Stimulated activated CD4-positive, alpha-beta T cell treated with anti-CD3 and anti-CD28 coated beads, Interleukin-15, amount 100 ng/mL, for 48 hours (primary cell): Measurements from ENCODE around the gene BCAN.
A peak's percentile ranks its signal among the peaks of the same experiment; 100 is the strongest.
"Not testable (repeated sequence)": the region's sequence is repeated elsewhere in the genome, so short reads cannot be mapped to it uniquely, and the experiment has no call there.

Experiments used
- DNase-seq, 2 donors: peaks; one replicate each; pipeline ENCODE4 v3.0.0-alpha.2; 2020; ENCODE audit warnings: low read depth in 2 of 2

The BCAN gene

DNA sequence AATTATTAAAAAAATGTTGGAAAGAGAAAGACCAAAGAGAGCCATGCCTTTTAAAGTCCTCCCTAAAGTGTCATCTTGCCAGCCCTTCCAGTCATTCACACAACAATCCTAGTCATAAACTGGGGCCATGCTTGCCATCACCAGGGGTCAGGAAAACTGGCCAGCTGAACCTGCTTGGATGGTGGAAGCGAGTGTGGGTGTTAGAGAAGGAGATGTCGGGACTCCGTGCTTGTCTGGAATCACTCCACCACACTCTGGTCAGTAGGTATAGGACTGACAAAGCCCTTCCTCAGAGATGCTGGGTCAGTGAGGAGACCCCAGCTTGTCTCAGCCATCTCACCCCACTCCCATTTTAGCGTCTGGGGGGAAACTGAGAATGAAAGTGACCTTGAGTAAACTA, 26.0 kb upstream of the BCAN start:
- DNase-seq = no peak

DNA sequence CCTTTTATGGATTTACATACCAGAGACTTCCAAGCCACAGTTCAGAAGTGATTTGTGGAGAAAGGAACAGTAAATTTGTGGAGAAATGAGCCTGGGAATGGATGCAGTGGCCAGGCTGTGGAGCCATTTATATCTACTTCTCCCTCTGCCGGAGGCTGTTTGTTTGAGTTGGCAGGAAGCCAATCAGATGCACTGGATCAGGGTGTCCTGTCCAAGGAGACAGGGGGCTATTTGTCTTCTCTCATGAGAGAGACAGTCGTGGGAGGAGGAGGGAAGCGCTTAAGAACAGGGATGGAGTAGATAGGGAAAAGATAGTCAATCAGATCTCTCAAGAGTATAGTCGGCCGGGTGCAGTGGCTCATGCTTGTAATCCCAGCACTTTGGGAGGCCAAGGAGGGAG, 25.5 kb upstream of the BCAN start:
- DNase-seq = no peak

DNA sequence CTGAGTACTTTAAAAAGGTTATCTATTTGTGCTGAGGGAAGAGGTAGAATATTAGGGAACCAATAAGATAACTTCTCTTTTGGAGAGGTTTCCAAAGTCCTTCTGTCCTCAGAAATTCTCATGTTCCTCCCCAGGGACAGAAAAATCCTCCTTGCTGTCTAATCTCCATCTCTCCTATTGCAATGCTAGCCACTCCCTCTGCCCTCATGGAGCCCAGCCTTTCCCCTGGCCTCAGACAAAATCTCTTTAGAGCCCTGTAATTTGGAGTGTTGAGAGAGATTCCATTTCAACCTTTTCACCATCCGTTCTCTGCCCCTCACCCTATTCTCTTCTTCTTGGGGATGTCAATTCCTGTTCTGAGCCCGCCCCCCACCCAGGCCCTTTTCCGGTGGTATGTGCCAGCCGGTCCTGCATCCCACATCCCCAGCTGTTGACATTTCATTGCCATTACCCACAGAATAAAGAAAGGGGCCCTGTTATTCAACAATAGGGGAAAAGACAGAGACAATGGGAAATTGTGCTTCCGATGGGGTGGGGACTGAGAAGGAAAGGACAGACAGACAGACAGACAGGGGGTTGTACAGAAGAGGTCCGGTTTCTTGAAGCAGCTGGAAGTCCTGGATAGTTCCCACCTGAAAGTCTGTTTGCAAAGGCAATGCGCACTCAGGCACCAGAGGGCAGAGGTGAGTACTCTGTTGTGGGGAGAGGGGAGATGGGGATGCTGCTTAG, 22.9 kb upstream of the BCAN start, which contains the start of gene HAPLN2:
Gene HAPLN2, plus strand, starts transcription at position 563 of the 729 bp plus-strand sequence. CDS start 4,076 bp downstream, outside the sequence.
- DNase-seq = no peak

DNA sequence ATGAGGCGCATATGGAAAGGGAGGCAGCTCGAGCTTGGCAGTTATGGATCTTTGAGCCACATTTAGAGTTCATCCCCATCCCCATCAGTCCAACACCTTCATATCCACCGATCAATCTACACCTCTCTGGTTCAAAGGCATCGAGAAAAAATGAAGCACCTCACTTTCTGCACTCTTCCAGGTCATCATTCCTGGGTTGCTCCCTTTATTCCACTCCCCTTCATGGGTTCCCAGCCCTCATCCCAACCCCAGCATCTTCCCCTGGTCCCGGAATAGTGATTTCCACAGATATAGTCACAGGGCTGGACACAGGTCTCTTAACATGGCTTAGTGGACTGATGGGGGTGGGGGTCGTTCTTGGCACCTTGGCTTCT, 22.3 kb upstream of the BCAN start:
- DNase-seq = no peak

DNA sequence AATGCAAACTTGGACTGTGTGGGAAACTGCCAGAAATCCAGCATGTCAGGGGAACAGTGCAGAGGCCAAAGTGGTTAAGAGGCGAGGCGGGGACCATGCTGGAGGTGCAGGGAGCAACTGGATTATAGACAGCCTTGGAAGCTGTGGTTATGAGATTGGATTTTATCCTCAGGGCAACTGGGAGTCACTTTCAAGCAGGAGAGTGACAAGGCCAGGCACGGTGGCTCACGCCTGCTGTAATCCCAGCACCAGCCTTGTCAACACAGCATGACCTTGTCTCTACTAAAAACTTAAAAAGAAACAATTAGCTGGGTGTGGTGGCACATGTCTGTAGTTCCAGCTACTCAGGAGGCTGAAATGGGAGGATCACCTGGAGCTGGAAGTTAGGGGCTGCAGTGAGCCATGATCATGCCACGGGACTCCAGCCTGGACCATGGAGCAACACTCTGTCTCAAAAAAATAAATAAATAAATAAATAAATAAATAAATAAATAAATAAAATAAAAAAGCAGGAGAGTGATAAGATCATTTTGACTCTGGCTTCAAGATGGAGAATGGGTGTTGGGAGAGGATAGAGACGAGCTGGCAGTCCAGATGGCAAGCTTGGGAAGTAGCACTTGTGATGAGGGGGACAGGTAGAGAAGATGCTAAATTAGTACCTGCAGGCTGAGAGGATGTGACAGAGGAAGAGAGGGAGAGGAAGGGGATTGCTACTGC, 19.2 kb upstream of the BCAN start:
- no peak for DNase-seq

DNA sequence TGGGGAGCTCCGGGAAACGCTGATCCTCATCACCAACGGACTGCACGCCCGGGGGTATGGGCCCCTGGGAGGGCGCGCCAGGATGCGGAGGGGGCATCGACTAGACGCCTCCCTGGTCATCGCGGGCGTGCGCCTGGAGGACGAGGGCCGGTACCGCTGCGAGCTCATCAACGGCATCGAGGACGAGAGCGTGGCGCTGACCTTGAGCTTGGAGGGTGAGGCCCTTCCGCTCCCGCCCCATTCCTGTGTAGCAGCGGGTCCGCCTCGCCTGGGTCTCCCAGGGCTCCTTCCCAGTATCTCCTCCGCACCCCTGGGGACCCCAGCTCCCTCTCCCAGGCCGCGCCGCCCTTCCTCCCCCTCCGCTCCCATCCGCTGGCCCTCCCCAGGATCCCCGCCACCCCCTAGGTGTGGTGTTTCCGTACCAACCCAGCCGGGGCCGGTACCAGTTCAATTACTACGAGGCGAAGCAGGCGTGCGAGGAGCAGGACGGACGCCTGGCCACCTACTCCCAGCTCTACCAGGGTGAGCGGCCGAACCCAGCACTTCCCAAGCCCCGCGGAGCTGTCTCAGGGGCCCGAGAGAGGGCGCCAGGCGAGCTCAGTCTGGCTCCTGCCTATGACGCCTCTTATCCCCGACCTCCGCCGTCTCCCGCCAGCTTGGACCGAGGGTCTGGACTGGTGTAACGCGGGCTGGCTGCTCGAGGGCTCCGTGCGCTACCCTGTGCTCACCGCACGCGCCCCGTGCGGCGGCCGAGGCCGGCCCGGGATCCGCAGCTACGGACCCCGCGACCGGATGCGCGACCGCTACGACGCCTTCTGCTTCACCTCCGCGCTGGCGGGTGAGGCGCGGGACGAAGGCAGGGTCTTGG, 17.7 kb upstream of the BCAN start:
- DNase-seq = peak in 1 of 2 donors; percentile 24

GRCh38 chr1:156624814-156625435, 17.0 kb upstream of the BCAN start:
- no peak for DNase-seq

GRCh38 chr1:156625436-156626078, 16.4 kb upstream of the BCAN start:
- peak in 1 of 2 donors; percentile 64 for DNase-seq

DNA sequence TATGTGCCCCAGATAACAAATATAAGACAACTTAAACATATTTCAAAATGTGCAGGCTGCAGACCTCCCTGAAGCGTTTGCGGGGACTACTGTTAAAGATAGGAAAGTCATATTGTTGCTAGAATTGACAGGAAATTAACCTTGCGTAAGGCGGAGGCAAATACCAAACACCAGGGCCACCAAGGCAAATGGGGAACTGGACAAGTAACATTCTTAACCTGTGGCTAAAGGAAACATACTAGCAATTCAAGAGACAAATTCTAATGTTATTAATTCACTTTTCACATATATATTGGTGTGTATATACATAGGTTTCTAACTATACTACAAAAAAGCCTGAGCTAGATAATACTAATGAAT, 15.9 kb upstream of the BCAN start:
- no peak for DNase-seq

DNA sequence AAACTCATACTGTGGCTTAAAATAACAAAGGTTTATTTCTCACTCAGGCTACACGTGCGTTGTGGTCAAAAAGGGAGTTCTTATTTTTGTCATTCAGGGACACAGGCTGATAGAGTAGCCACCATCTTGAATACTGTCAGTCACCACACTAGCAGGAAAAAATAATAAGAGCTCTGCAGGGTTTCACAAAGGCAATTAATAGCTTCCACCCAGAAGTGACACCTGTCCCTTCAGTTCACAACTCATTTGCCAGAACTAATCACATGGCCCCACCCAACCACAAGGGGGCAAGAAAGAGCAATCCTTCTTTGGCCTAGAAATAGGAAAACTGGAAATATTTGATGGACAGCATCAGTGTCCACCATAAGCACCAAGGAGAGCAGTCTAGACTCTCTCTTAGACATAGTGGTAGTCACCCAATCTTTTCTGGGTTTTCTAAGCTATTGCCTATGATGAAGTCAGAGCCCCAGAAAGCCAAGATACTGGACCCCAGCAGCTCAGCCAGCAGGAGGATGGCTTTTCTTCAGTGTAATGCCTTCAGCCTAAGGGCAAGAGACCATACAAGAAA, 14.5 kb upstream of the BCAN start:
- no peak for DNase-seq

DNA sequence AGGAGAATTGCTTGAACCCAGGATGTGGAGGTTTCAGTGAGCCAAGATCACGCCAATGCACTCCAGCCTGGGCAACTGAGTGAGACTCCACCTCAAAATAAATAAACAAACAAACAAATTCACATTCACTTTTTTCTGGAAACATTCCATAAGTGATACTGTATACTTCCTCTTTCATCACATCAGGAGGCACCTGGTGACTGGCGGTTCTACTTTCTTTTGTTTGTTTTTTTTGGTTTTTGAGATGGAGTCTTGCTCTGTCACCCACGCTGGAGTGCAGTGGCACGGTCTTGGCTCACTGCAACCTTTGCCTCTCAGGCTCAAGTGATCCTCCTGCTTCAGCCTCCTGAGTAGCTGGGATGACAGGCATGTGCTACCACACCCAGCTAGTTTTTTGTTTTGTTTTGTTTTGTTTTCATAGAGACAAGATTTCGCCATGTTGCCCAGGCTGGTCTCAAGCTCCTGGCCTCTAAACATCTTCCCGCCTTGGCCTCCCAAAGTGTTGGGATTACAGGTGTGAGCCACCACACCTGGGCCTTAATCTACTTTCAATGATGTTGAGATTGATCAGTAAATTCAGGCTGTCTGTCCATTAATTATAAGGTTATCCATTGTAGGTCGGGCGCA, 12.0 kb upstream of the BCAN start:
- DNase-seq = no peak

DNA sequence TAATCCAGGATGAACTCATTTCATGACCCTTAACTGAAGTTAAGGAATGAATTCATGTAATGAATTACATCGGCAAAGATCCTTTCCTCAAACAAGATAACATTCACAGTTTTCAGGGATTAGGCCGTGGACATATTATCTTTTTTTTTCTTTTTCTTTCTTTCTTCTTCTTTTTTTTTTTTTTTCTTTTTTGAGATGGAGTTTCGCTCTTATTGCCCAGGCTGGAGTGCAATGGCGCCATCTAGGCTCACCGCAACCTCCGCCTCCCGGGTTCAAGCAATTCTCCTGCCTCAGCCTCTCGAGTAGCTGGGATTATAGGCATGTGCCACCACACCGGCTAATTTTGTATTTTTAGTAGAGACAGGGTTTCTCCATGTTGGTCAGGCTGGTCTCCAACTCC, 10.8 kb upstream of the BCAN start:
- not testable (repeated sequence) for DNase-seq

DNA sequence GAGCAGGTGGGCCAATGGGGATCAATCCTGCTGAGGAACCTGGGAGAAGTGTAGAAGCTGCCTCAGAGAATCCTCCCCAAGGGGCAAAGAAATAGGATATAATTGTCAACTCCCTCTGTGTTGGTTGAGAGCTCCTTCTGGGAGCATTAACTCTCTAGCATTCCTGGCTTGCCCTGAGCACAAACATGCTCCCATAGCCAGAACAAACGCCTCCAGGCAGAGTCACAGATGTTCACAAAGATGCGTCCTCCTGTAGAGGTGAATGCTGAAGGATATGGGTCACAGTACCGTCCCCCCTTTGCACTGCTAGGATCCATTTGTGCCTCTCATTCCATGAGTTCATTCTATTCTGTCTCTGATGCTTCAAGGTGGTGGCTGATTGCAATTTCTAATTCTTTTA, 9.6 kb upstream of the BCAN start:
- DNase-seq = no peak

GRCh38 chr1:156638189-156638985, 3.5 kb upstream of the BCAN start:
- DNase-seq = no peak

- no peak for DNase-seq
Measured at GRCh38 chr1:156639601-156640101, 2.3 kb upstream of the BCAN start.

DNA sequence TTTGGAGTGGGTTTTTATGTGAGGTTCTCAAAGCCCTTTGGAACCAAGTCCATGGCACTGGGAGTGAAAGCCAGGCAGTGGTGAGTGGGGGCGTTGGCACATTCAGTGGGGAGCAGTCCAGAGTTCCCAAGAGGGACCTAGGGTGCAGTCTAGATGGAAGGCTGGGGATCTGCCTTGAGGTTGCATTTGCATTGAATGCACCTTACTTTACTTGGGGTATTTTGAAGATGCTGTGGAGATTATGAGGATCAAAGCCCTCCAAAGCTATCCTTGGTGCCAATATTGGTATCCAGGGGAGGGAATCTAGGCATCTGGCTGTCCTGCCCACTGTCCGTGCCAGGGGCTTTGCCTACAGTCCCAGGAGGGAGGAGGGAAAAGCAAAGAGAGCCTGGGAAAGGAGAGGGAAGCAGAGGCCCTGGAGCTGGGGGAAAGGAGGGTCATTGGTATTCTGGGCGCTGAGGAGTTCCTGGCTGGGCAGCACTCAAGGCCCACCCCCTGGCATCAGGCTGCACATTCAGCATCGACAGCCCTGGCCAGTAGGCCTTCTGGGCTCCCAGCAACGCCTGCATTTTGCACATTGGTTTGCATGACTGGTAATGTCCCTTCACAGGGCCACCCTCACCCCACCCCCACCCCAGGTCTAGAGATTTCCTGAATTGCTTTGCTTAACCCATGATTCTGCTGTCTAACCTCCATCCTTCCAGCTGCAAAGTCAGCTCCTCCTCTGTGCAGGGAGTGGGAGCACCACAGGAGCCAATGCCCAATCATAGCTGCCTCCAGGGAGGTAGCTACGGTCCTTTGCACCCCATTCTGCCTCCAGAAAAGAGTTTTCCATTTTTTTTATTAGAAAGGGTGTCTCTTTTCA, 843 bp upstream of the BCAN start:
- no peak for DNase-seq

- no peak for DNase-seq
Measured at GRCh38 chr1:156642265-156643048, 540 bp downstream of the BCAN start.
